SK-N-SH (cell line): ENCODE data around the gene MAST4. TPM values are rescaled to one million over a fixed set of nuclear protein-coding genes. Genes with fewer than 3 reads are reported as not detected.

Source experiments
- CTCF ChIA-PET: fragments of 300-600, 350-600 bp; formaldehyde crosslinking; extraction: SDS; loops from one replicate; lab custom pipeline; 2021; lab: Yijun Ruan, JAX
- POLR2A ChIA-PET: fragments of 350-600 bp; sonication (Branson Sonifier 250); formaldehyde crosslinking; extraction: SDS; loops from one replicate; lab custom pipeline; 2020; ENCODE audit warnings: antibody characterized with exemption, inconsistent platforms; lab: Yijun Ruan, JAX
- DNase-seq: peaks from one replicate; pipeline ENCODE4 v3.0.0; 2012
- H2AFZ ChIP-seq: fragments of 200-600 bp; sonication (generic); 2 replicates; pipeline ENCODE4 v1.8.1; 2016; ENCODE audit warnings: antibody characterized with exemption, mild to moderate bottlenecking, low read depth
- H3F3A ChIP-seq: fragments of 200-600 bp; sonication (generic); replicated peaks from 2 replicates; pipeline ENCODE3; 2016; ENCODE audit warnings: antibody characterized with exemption, mild to moderate bottlenecking; ENCODE audit not compliant: insufficient read depth
- H3K27ac ChIP-seq, 2 experiments: fragments of 200-500 bp in 1 of 2; fragments of 200-600 bp in 1 of 2; sonication (Bioruptor generic) in 1 of 2; sonication (generic), shearing (Covaris generic) in 1 of 2; 2 replicates each; pipeline versions ENCODE4 v1.5.1 to v1.6.1; 2014 to 2016; ENCODE audit warnings: low read depth in 2 of 2, inconsistent platforms in 1 of 2, low read length in 1 of 2, mild to moderate bottlenecking in 1 of 2, mixed read lengths in 1 of 2
- H3K27me3 ChIP-seq: fragments of 200-600 bp; sonication (generic), shearing (Covaris generic); 2 replicates; pipeline ENCODE4 v1.6.1; 2016; ENCODE audit warnings: mixed run types; ENCODE audit not compliant: insufficient read depth
- H3K36me3 ChIP-seq, 2 experiments: fragments of 200-500 bp in 1 of 2; fragments of 200-600 bp in 1 of 2; sonication (Bioruptor generic) in 1 of 2; sonication (generic) in 1 of 2; replicated peaks in 1 of 2; 2 replicates each; pipeline versions ENCODE3 to v1.5.1; 2014 to 2016; ENCODE audit warnings: low read length in 1 of 2, mild to moderate bottlenecking in 1 of 2; ENCODE audit not compliant: insufficient read depth in 2 of 2, control insufficient read depth in 1 of 2
- H3K4me1 ChIP-seq, 2 experiments: fragments of 200-500 bp in 1 of 2; fragments of 200-600 bp in 1 of 2; sonication (Bioruptor generic) in 1 of 2; sonication (generic), shearing (Covaris generic) in 1 of 2; 2 replicates each; pipeline versions ENCODE4 v1.5.1 to v1.6.1; 2014 to 2016; ENCODE audit warnings: low read depth in 1 of 2, low read length in 1 of 2, mixed run types in 1 of 2; ENCODE audit not compliant: insufficient read depth in 2 of 2, control insufficient read depth in 1 of 2
- H3K4me2 ChIP-seq: fragments of 200-600 bp; sonication (generic), shearing (Covaris generic); 2 replicates; pipeline ENCODE4 v1.6.1; 2017; ENCODE audit warnings: mixed run types
- H3K4me3 ChIP-seq, 2 experiments: fragments of 200-500 bp in 1 of 2; fragments of 200-600 bp in 1 of 2; sonication (Bioruptor generic) in 1 of 2; sonication (generic), shearing (Covaris generic) in 1 of 2; 2 replicates each; pipeline versions ENCODE4 v1.5.1 to v1.8.1; 2014 to 2016; ENCODE audit warnings: low read depth in 2 of 2, inconsistent platforms in 1 of 2, low read length in 1 of 2, mild to moderate bottlenecking in 1 of 2, mixed read lengths in 1 of 2, moderate library complexity in 1 of 2
- H3K79me2 ChIP-seq: fragments of 200-600 bp; sonication (generic); 2 replicates; pipeline ENCODE4 v1.8.1; 2017; ENCODE audit warnings: mild to moderate bottlenecking; ENCODE audit not compliant: insufficient read depth
- H3K9ac ChIP-seq: fragments of 200-600 bp; sonication (generic); 2 replicates; pipeline ENCODE4 v1.6.1; 2017; ENCODE audit warnings: mixed run types
- H3K9me2 ChIP-seq: fragments of 200-600 bp; sonication (generic); 2 replicates; pipeline ENCODE4 v1.6.1; 2017; ENCODE audit warnings: mixed run types
- H3K9me3 ChIP-seq: fragments of 200-600 bp; sonication (generic); 2 replicates; pipeline ENCODE4 v1.6.1; 2017; ENCODE audit warnings: mixed run types, mild to moderate bottlenecking, moderate library complexity
- H4K20me1 ChIP-seq: fragments of 200-600 bp; sonication (generic); 2 replicates; pipeline ENCODE4 v1.6.1; 2017; ENCODE audit warnings: mild to moderate bottlenecking, mixed run types; ENCODE audit not compliant: insufficient read depth
- CTCF ChIP-seq: fragments of 200-600 bp; sonication (generic); IDR thresholded peaks from 2 replicates; pipeline ENCODE4 v1.6.1; 2017; ENCODE audit warnings: antibody characterized with exemption, mild to moderate bottlenecking, moderate library complexity
- ELF1 ChIP-seq: IDR thresholded peaks from 2 replicates; pipeline ENCODE4 v1.4.0; 2012
- EP300 ChIP-seq, 2 experiments: IDR thresholded peaks; 2 replicates each; pipeline versions ENCODE4 v1.4.0 to v1.6.1; 2012; ENCODE audit warnings: borderline replicate concordance in 1 of 2, low read depth in 1 of 2, low read length in 1 of 2
- FOSL2 ChIP-seq: IDR thresholded peaks from 2 replicates; pipeline ENCODE4 v1.4.0; 2012; ENCODE audit warnings: low read depth, mild to moderate bottlenecking, moderate library complexity, borderline replicate concordance
- IRF3 ChIP-seq: fragments of 150-350 bp; IDR thresholded peaks from 2 replicates; pipeline ENCODE4 v1.6.1; 2016; ENCODE audit warnings: mild to moderate bottlenecking, low read depth, low read length
- MAX ChIP-seq: IDR thresholded peaks from 2 replicates; pipeline ENCODE4 v1.4.0; 2012; ENCODE audit warnings: low read depth
- MEF2A ChIP-seq: IDR thresholded peaks from 2 replicates; pipeline ENCODE4 v1.4.0; 2012; ENCODE audit warnings: low read depth, borderline replicate concordance
- MXI1 ChIP-seq: IDR thresholded peaks from 2 replicates; pipeline ENCODE4 v1.6.1; 2012; ENCODE audit warnings: mild to moderate bottlenecking, low read depth, low read length, improper control_type of control experiment
- NRF1 ChIP-seq: IDR thresholded peaks from 2 replicates; pipeline ENCODE4 v1.6.1; 2012; ENCODE audit warnings: low read depth, mild to moderate bottlenecking, low read length
- PBX3 ChIP-seq: IDR thresholded peaks from 2 replicates; pipeline ENCODE4; 2012
- RCOR1 ChIP-seq: fragments of 150-350 bp; IDR thresholded peaks from 2 replicates; pipeline ENCODE4 v1.6.1; 2017; ENCODE audit warnings: antibody characterized with exemption, low read length
- RXRA ChIP-seq: IDR thresholded peaks from 2 replicates; pipeline ENCODE4 v1.4.0; 2012; ENCODE audit warnings: low read depth, mild to moderate bottlenecking, borderline replicate concordance
- SMC3 ChIP-seq: IDR thresholded peaks from 2 replicates; pipeline ENCODE4 v1.6.1; 2012; ENCODE audit warnings: low read depth, low read length, improper control_type of control experiment
- TAF1 ChIP-seq: IDR thresholded peaks from 2 replicates; pipeline ENCODE4 v1.6.1; 2012; ENCODE audit warnings: low read depth, mild to moderate bottlenecking, low read length, moderate library complexity, borderline replicate concordance
- USF1 ChIP-seq: IDR thresholded peaks from 2 replicates; pipeline ENCODE4 v1.4.0; 2012; ENCODE audit warnings: low read depth, borderline replicate concordance
- USF2 ChIP-seq: fragments of 150-350 bp; IDR thresholded peaks from 2 replicates; pipeline ENCODE4 v1.6.1; 2017; ENCODE audit warnings: antibody characterized with exemption, low read length, low read depth, borderline replicate concordance
- YY1 ChIP-seq: IDR thresholded peaks from 2 replicates; pipeline ENCODE4 v1.4.0; 2012; ENCODE audit warnings: low read depth, mild to moderate bottlenecking
- ZBTB33 ChIP-seq: IDR thresholded peaks from 2 replicates; pipeline ENCODE4 v1.4.0; 2012; ENCODE audit warnings: low read depth, borderline replicate concordance
- WGBS: methylation state at CpG from one replicate; pipeline ENCODE4 v1.1.6; 2017; ENCODE audit warnings: low lambda C conversion rate; 5-methylcytosine and 5-hydroxymethylcytosine counted together
- polyA plus RNA-seq, 3 experiments: library from polyadenylated mRNA; depleted of rRNA; stranded (reverse); fragments of >200 nt; gene quantifications; 2 replicates each; pipeline ENCODE4 v1.2.3, GENCODE V29; 2012

MAST4 gene
- polyA plus RNA-seq, 1 of the 3 experiments (the other 2 are of a cell fraction) = 2.2 TPM

GRCh38 chr5:67144183-67144639 lies 548.0 kb downstream of the MAST4 start:
- Histone ChIP-seq H3K36me3 (peaks cover 0 to 39% of the 10 kb centered on the region in 2 experiments), H3K4me2 (no peak overlapping the region), H3K27ac (no peak overlapping the region), H3K4me3 (no peak overlapping the region), H3K27me3 (no peaks in the 10 kb centered on the region), H3K4me1 (no peaks in the 10 kb centered on the region), H4K20me1 (no peaks in the 10 kb centered on the region), H2AFZ (no peak overlapping the region), H3K9me3 (no peaks in the 10 kb centered on the region), H3F3A (no peaks in the 10 kb centered on the region), H3K9ac (no peak overlapping the region), H3K9me2 (no peaks in the 10 kb centered on the region), H3K79me2 (no peaks in the 10 kb centered on the region)
- DNase-seq = no peak
- POLR2A ChIA-PET = no interaction called here
- CTCF ChIA-PET = interaction anchor here (0.9 to 5.9 kb wide), 5 partner anchors 13 to 330 kb away, joined by 3 to 26 read pairs (median 4); no protein-coding TSS in a partner anchor
- no peak for TF ChIP-seq MAX
- TF ChIP-seq USF1 = no peak
- no peak for TF ChIP-seq TAF1
- TF ChIP-seq ELF1 = no peak
- no peak for TF ChIP-seq PBX3
- no peak for TF ChIP-seq NRF1
- no peak for TF ChIP-seq CTCF
- TF ChIP-seq FOSL2 = no peak
- no peak for TF ChIP-seq ZBTB33
- WGBS = 91% methylated on average over 2 of the region's 2 CpGs

- Histone ChIP-seq H3K4me3 (no peak overlapping the region), H3K4me2 (no peak overlapping the region), H3K36me3 (peaks cover 0 to 39% of the 10 kb centered on the region in 2 experiments), H3K79me2 (no peaks in the 10 kb centered on the region), H3K9me3 (no peaks in the 10 kb centered on the region), H3K27ac (no peak overlapping the region), H3F3A (no peaks in the 10 kb centered on the region), H4K20me1 (no peaks in the 10 kb centered on the region), H2AFZ (no peak overlapping the region), H3K27me3 (no peaks in the 10 kb centered on the region), H3K9ac (no peak overlapping the region), H3K9me2 (no peaks in the 10 kb centered on the region), H3K4me1 (no peaks in the 10 kb centered on the region)
- TF ChIP-seq RCOR1 (no peak), RXRA (no peak), USF2 (no peak), IRF3 (no peak), SMC3 (no peak), EP300 (IDR thresholded peaks at IDR 0.05; ENCODE audit: borderline replicate concordance in 1 of 2, low read depth in 1 of 2, low read length in 1 of 2) (no peak), YY1 (no peak), USF1 (no peak), FOSL2 (no peak), MEF2A (no peak), MXI1 (no peak)
- no peak for DNase-seq
- WGBS = 97% methylated on average over 1 of the region's 1 CpG
- CTCF ChIA-PET = interaction anchor here (1.0 to 5.9 kb wide), 2 partner anchors 159 to 332 kb away, joined by 4 to 26 read pairs; no protein-coding TSS in a partner anchor
- POLR2A ChIA-PET = no interaction called here
These were observed 550.4 kb downstream of the MAST4 start for GRCh38 chr5:67146574-67146973.
